ENCODE results near the gene HBM. TPM values are rescaled to one million over a fixed set of nuclear protein-coding genes. Genes with fewer than 3 reads are reported as not detected.

The HBM gene
- total and polyA plus RNA-seq, 4 donors: 0.28 to 2,893 TPM; not detected in 2

DNA sequence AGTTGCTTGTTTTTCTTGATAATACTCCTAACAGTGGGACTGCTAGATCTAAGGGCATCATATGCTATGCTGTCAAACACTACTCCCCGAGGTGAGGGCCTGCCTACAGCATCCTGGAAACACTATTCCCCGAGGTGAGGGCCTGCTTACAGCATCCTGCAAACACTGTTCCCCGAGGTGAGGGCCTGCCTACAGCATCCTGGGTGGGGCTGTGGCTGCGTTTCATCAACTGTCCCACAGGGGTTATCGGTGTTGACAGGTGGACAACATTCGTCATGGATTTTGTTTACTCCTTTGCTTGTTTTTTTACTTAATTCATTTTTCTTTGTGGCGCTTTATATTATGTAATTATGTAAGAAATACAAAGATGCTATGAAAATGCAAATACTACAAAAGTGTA, 49.8 kb upstream of the HBM start:
- no peak overlapping the region for H3K9ac ChIP-seq (ENCODE audit: low read depth in 1 of 2, low read length in 2 of 2)
- H3K36me3 ChIP-seq (ENCODE audit: control insufficient read depth in 4 of 4, insufficient read depth in 3 of 4, low read depth in 1 of 4, low read length in 3 of 4): peaks cover 0 to 18% (median 4%) of the 10 kb centered on the region in 4 donors
- H3K4me3 ChIP-seq (ENCODE audit: low read depth in 1 of 3, low read length in 3 of 3): no peak overlapping the region
- DNase-seq (ENCODE audit: low spot score): no peak
- no peaks in the 10 kb centered on the region for H3K27me3 ChIP-seq (ENCODE audit: control insufficient read depth in 4 of 4, insufficient read depth in 4 of 4, low read length in 3 of 4)
- H3K9me3 ChIP-seq (ENCODE audit: control insufficient read depth in 4 of 4, low read length in 3 of 4): no peaks in the 10 kb centered on the region
- H3K27ac ChIP-seq (ENCODE audit: low read depth in 1 of 2, low read length in 2 of 2): no peak overlapping the region
- no peaks in the 10 kb centered on the region for H3K4me1 ChIP-seq (ENCODE audit: control insufficient read depth in 4 of 4, insufficient read depth in 4 of 4, low read length in 3 of 4)
- WGBS: 78% methylated on average over 7 of the region's 7 CpGs
- TF ChIP-seq HNF4G (IDR thresholded peaks at IDR 0.05): no peak
- TF ChIP-seq GABPA (IDR thresholded peaks at IDR 0.05 in 1 of 2, conservative IDR thresholded peaks at IDR 0.05 in 1 of 2): no peak
- TF ChIP-seq, protein P1, sequence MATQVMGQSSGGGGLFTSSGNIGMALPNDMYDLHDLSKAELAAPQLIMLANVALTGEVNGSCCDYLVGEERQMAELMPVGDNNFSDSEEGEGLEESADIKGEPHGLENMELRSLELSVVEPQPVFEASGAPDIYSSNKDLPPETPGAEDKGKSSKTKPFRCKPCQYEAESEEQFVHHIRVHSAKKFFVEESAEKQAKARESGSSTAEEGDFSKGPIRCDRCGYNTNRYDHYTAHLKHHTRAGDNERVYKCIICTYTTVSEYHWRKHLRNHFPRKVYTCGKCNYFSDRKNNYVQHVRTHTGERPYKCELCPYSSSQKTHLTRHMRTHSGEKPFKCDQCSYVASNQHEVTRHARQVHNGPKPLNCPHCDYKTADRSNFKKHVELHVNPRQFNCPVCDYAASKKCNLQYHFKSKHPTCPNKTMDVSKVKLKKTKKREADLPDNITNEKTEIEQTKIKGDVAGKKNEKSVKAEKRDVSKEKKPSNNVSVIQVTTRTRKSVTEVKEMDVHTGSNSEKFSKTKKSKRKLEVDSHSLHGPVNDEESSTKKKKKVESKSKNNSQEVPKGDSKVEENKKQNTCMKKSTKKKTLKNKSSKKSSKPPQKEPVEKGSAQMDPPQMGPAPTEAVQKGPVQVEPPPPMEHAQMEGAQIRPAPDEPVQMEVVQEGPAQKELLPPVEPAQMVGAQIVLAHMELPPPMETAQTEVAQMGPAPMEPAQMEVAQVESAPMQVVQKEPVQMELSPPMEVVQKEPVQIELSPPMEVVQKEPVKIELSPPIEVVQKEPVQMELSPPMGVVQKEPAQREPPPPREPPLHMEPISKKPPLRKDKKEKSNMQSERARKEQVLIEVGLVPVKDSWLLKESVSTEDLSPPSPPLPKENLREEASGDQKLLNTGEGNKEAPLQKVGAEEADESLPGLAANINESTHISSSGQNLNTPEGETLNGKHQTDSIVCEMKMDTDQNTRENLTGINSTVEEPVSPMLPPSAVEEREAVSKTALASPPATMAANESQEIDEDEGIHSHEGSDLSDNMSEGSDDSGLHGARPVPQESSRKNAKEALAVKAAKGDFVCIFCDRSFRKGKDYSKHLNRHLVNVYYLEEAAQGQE (IDR thresholded peaks at IDR 0.05): no peak
- TF ChIP-seq EGR1 (IDR thresholded peaks at IDR 0.05; ENCODE audit: low read depth in 2 of 2): no peak
- TF ChIP-seq, protein P2, sequence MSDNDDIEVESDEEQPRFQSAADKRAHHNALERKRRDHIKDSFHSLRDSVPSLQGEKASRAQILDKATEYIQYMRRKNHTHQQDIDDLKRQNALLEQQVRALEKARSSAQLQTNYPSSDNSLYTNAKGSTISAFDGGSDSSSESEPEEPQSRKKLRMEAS (IDR thresholded peaks at IDR 0.05): no peak
- TF ChIP-seq TAF1 (conservative IDR thresholded peaks at IDR 0.05): no peak
- TF ChIP-seq, protein P3, sequence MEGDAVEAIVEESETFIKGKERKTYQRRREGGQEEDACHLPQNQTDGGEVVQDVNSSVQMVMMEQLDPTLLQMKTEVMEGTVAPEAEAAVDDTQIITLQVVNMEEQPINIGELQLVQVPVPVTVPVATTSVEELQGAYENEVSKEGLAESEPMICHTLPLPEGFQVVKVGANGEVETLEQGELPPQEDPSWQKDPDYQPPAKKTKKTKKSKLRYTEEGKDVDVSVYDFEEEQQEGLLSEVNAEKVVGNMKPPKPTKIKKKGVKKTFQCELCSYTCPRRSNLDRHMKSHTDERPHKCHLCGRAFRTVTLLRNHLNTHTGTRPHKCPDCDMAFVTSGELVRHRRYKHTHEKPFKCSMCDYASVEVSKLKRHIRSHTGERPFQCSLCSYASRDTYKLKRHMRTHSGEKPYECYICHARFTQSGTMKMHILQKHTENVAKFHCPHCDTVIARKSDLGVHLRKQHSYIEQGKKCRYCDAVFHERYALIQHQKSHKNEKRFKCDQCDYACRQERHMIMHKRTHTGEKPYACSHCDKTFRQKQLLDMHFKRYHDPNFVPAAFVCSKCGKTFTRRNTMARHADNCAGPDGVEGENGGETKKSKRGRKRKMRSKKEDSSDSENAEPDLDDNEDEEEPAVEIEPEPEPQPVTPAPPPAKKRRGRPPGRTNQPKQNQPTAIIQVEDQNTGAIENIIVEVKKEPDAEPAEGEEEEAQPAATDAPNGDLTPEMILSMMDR (IDR thresholded peaks at IDR 0.05; ENCODE audit: low read depth, low read length, missing input control): no peak
- no peak for TF ChIP-seq FOXA2 (IDR thresholded peaks at IDR 0.05)
- no peak for TF ChIP-seq RAD21 (IDR thresholded peaks at IDR 0.05)
- TF ChIP-seq ATF3 (IDR thresholded peaks at IDR 0.05): no peak
- TF ChIP-seq HNF4A (conservative IDR thresholded peaks at IDR 0.05): no peak
- TF ChIP-seq YY1 (IDR thresholded peaks at IDR 0.05): no peak
- TF ChIP-seq RXRA (IDR thresholded peaks at IDR 0.05): no peak
- TF ChIP-seq JUND (IDR thresholded peaks at IDR 0.05): no peak
- TF ChIP-seq NR2F2 (IDR thresholded peaks at IDR 0.05): no peak

DNA sequence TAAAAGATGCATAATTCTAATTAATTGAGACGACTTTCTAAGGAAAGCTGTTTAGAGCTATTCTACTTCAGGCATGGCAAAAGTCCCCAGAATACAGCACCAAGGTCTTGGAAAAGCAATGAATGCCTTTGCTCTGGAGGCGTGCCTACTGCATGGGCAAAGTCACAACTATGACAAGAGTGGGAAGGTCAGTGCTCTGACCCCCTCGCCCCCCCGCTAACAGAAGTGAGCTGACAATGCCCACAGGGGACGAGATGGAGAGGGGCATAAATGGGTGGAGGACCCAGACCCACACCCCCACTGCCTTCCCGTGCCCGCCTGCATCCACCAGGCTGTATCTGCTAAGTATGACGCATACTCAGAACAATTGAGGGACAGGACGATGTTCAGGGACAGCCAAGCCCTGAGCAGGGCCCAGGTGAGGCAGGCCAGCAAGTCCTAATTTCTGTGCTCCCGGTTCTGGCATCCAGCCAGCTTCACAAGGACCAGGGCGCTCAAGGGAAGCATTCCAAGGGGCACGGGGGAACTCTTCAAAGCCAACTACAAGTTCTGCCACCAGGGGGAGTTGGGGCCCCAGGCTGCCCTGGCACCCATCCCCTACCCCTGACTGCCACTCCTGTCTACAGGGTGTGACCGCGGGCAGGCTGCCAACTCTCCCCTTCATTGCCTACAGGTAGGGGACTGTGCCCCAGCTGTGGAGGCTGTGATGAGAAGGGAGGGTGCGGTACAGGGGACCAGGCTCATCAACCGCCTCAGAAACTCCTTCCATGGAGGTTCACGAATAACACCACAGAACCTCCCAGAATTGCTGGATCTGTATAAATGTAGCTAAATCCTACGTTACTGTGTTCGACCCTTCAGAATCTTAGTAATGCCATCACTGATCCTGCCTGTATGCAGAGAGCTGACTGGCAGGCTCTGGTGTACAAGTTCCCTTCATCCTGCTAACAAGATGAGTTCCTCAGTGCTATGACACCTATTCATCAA, 48.1 kb upstream of the HBM start:
- Histone ChIP-seq H3K36me3 (ENCODE audit: control insufficient read depth in 4 of 4, insufficient read depth in 3 of 4, low read depth in 1 of 4, low read length in 3 of 4) (peaks cover under 1 to 7% (median 3%) of the 10 kb centered on the region in 4 donors), H3K4me1 (ENCODE audit: control insufficient read depth in 4 of 4, insufficient read depth in 4 of 4, low read length in 3 of 4) (no peaks in the 10 kb centered on the region), H3K27me3 (ENCODE audit: control insufficient read depth in 4 of 4, insufficient read depth in 4 of 4, low read length in 3 of 4) (no peaks in the 10 kb centered on the region), H3K9me3 (ENCODE audit: control insufficient read depth in 4 of 4, low read length in 3 of 4) (no peaks in the 10 kb centered on the region), H3K4me3 (ENCODE audit: low read depth in 1 of 3, low read length in 3 of 3) (no peak overlapping the region), H3K9ac (ENCODE audit: low read depth in 1 of 2, low read length in 2 of 2) (no peak overlapping the region), H3K27ac (ENCODE audit: low read depth in 1 of 2, low read length in 2 of 2) (no peak overlapping the region)
- DNase-seq (ENCODE audit: low spot score): peak; percentile 92
- TF ChIP-seq, protein P3 (IDR thresholded peaks at IDR 0.05; ENCODE audit: low read depth, low read length, missing input control): peak; percentile 51
- TF ChIP-seq RAD21 (IDR thresholded peaks at IDR 0.05) (peak; percentile 45 to 79), EGR1 (IDR thresholded peaks at IDR 0.05; ENCODE audit: low read depth in 2 of 2) (no peak), FOXA2 (IDR thresholded peaks at IDR 0.05) (no peak)
- 70% methylated on average over 19 of the region's 19 CpGs for WGBS

Data from liver (tissue), 9 donors.